ES-I3 (cell line): ENCODE measurements around the gene NOSTRIN.
"Not testable (repeated sequence)": the region's sequence is repeated elsewhere in the genome, so short reads cannot be mapped to it uniquely, and the experiment has no call there.

Source experiments
- H3K36me3 ChIP-seq: 2 replicates; pipeline ENCODE4 v1.6.1; 2013; ENCODE audit warnings: mild to moderate bottlenecking, low read length, control low read depth, moderate library complexity; ENCODE audit not compliant: insufficient read depth
- H3K4me1 ChIP-seq: 2 replicates; pipeline ENCODE4 v1.6.1; 2013; ENCODE audit warnings: mild to moderate bottlenecking, control low read depth, low read length; ENCODE audit not compliant: insufficient read depth
- H3K9ac ChIP-seq: 2 replicates; pipeline ENCODE4 v1.6.1; 2013; ENCODE audit warnings: low read depth, mild to moderate bottlenecking, low read length, moderate library complexity
- H3K9me3 ChIP-seq: 2 replicates; pipeline ENCODE4 v1.6.1; 2013; ENCODE audit warnings: mild to moderate bottlenecking, low read length, moderate library complexity; ENCODE audit not compliant: control insufficient read depth, insufficient read depth

The NOSTRIN gene

DNA sequence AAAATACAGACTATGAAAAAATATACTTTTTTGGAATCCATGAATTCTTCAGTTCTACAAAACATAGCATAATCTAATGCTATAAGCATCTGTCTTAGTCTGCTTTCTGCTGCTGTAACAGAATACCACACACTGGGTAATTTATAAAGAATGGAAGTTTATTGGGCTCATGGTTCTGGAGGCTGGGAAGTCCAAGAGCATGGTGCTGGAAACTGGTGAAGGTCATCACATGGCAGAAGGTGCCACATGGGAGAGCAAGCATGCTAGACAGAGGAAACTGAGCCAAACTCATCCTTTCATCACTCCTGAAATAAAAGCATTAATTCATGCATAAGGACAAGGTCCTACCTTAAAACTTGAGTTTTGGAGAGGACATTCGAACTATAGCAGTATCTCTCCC, 26.6 kb upstream of the NOSTRIN start:
- H3K9ac ChIP-seq: no peak overlapping the region
- peaks cover 7% of the 10 kb centered on the region for H3K4me1 ChIP-seq
- H3K9me3 ChIP-seq: 0 out of 2 replicates have a peak, but pooled peaks cover 3% of the 10 kb centered on the region
- no peaks in the 10 kb centered on the region for H3K36me3 ChIP-seq

DNA sequence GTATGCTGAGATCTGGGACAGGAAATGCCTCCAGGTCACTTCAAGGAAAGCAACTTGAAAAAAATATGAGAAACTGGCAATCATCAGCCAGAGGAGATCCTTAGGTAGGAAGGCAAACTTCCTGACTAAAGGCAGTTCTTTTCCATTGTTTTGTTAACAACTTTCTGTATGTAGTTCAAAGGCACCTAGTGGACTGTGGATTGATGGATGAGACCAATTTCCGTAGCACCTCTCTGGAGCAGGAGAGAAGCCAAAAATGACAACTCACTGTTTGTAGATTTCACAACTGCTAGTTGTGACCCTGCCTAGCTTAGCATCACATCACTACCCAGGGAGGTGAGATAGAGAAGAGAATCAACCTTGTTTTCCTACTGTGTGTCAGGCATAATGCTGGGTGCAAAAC, 21.8 kb upstream of the NOSTRIN start:
- Histone ChIP-seq H3K4me1 (peaks cover 12% of the 10 kb centered on the region), H3K36me3 (no peaks in the 10 kb centered on the region), H3K9me3 (no peaks in the 10 kb centered on the region), H3K9ac (no peak overlapping the region)

DNA sequence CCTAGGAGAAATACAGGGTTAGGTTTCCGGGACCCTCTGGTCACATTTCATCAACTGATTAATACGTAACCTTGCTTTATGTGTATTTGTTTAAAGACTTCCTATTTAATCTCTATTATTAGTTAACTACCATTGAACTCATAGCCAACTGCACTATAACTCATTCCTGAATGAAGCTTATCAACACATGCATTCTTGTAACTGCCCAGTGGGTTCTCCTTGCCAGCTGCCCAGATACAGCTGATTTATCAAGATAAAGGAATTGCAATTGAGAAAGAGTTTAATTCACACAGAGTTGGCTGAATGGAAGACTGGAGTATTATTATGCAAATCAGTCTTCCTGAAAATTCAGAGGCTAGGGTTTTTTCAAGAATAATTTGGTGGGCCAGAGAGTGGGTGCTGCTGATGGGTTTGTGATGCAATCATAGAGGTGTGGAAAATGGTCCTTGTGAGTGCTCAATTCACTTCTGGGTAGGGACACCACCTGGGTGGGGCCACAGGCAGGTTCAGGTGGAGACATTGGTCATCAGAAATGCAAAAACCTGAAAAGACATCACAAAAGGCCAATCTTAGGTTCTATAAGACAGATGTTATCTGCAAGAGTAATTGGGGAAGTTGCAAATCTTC, 21.1 kb upstream of the NOSTRIN start:
- Histone ChIP-seq H3K9ac (no peak overlapping the region), H3K36me3 (no peaks in the 10 kb centered on the region), H3K4me1 (peaks cover 12% of the 10 kb centered on the region)

DNA sequence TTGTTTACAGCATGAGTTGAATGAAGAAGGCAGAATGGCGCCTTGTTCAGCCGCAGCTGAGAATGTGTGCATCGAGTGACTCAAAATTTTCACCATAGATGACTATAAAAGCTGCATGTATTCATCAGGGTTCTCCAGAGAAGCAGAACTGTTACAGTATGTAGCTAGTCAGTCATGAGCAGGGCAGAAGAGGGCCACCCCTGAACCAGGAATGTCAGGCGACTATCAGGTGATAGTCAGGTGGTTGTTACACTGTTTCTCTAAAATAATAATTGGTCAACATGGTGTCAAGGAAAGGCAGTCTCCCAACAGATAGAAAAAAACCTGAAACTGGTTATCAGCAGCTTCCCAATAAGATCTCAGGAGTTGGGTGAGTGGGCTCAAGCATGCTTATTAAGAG, 20.2 kb upstream of the NOSTRIN start:
- Histone ChIP-seq H3K9ac (no peak overlapping the region), H3K9me3 (no peaks in the 10 kb centered on the region)

More for the DNA sequence above, 21.1 kb upstream of the NOSTRIN start:
- no peaks in the 10 kb centered on the region for H3K9me3 ChIP-seq

DNA sequence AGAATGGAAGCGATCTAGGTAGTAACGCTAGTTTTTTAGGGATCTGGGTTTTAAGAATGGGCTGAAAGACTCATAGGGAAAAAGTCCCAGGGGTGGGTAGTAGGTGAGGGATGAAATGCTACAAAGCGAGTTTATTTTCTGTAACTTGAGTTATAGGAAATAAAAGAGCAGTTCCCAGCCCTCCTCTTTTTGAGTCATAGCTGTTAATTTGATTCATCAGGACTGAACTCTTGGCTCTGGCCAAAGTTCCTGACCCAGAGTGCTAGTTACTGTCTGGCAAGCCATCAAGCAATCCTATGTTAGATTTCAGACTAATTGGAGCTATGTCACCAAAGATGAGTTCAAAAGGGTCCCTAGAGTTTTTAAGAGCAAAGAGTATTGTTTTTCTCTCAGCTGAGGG, 17.4 kb upstream of the NOSTRIN start:
- H3K4me1 ChIP-seq: peaks cover 12% of the 10 kb centered on the region
- no peaks in the 10 kb centered on the region for H3K9me3 ChIP-seq
- no peaks in the 10 kb centered on the region for H3K36me3 ChIP-seq
- H3K9ac ChIP-seq: no peak overlapping the region

More for the DNA sequence above, 20.2 kb upstream of the NOSTRIN start:
- Histone ChIP-seq H3K4me1 (peaks cover 12% of the 10 kb centered on the region), H3K36me3 (no peaks in the 10 kb centered on the region)

DNA sequence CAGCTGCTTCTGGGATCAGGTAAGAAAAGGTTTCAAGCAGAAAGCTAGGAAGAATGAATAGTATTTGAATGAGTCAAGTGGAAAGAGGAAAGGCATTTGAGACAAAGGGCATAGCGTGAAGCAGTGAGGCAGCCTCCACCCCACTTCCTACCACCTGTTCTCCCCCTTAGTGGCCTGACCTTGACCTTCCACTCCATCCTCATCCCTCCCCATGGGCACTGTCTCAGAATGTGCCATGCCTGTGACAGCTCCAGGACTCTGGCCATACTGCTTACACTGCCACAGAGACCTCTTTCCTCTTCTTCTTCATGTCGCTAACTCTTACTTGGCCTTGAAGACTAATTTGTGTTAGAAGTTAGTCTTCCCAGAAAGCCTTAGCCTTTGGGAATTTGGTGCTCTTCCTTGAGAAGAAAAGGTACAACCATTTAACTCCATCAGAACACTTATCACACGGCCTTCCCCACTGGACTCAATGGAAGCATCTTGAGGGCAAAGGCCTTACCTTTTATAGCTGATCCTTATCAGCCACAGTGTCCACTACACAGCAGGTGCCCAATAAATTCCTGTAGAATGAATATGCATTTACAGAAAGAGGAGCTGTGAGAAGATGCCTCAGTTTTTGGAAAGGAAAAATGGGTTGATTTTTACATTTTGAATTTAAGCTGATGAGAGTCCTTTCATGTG, 15.2 kb upstream of the NOSTRIN start:
- H3K4me1 ChIP-seq: 0 out of 2 replicates have a peak, but pooled peaks cover 3% of the 10 kb centered on the region
- H3K9me3 ChIP-seq: no peaks in the 10 kb centered on the region
- H3K36me3 ChIP-seq: no peaks in the 10 kb centered on the region
- no peak overlapping the region for H3K9ac ChIP-seq

DNA sequence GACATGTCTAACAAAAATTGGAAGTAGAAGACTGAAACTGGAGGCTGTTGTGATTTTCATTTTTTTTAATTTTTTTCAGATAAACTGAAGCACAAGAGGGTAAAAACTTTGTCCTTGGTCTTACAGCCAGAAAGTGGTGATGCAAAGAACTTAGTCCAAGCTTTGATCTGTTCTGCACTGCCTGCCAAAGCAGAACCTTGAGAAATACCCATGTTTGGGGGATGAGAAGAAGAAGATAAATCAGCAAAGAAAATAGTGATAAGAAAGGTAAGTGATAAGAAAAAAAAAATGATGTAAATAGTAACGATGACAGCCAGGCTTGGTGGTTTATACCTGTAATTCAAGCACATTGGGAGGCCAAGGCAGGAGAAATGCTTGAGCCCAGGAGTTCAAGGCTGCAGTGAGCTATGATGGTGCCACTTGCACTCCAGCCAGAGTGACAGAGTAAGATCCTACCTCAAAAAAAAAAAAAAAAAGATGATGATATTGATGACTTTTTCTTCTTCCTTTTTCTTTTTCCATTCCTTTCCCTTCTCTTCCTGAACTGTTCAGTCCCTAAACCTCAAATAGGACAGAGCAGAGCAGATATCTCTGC, 14.6 kb upstream of the NOSTRIN start:
- Histone ChIP-seq H3K9ac (no peak overlapping the region), H3K36me3 (no peaks in the 10 kb centered on the region), H3K9me3 (no peaks in the 10 kb centered on the region), H3K4me1 (0 out of 2 replicates have a peak, but pooled peaks cover 3% of the 10 kb centered on the region)

DNA sequence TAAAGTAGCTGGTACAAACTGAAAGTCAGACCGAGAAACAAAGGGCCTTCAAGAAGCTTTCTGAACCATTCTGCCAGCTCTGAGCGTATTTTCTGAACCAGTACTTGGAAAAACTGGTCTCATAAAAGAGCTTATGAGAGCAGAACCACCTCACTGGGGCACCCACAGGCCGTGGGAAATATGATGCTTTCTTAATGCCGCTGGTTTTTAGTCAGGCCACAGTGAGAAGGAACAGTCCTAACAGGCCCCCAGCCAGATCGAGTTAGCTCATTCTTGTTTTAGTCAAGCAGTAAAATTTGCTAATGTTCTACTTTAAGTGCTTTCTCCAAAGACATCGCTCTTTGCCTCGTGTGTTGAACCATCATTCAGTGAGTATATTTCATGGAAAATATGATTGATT, 12.7 kb upstream of the NOSTRIN start:
- no peaks in the 10 kb centered on the region for H3K36me3 ChIP-seq
- H3K4me1 ChIP-seq: no peaks in the 10 kb centered on the region
- H3K9me3 ChIP-seq: no peaks in the 10 kb centered on the region
- H3K9ac ChIP-seq: no peak overlapping the region

DNA sequence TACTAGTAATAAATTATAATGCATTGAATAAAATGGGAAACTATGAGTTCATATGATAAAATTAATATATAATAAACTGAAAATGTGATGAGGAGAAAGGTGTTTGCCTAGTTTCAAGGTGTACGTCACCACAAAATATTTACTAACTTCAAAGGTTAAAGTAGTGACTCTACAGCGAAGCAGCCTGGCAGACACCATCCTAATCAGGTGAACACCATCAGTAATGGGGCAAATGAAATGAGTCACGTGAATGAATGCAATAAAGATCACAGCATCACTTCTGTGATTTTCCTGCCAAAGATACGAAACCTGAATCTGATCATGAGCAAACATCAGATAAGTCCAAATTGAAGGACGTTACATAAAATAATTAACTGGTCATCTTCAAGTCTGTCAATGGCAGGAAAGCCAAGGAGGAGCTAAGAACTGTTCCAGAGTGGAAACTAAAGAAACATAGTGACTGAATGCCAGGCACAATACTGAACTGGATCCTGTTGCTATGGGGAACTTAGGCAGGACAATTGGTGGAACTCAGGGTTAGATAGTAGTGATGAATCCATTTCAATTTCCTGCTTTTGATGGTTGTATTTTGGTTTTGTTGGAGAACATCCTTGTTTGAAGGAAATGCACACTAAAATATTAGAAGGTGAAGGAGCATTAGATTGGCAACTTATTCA, 12.1 kb upstream of the NOSTRIN start:
- Histone ChIP-seq H3K9me3 (no peaks in the 10 kb centered on the region), H3K36me3 (no peaks in the 10 kb centered on the region), H3K9ac (no peak overlapping the region), H3K4me1 (no peaks in the 10 kb centered on the region)

DNA sequence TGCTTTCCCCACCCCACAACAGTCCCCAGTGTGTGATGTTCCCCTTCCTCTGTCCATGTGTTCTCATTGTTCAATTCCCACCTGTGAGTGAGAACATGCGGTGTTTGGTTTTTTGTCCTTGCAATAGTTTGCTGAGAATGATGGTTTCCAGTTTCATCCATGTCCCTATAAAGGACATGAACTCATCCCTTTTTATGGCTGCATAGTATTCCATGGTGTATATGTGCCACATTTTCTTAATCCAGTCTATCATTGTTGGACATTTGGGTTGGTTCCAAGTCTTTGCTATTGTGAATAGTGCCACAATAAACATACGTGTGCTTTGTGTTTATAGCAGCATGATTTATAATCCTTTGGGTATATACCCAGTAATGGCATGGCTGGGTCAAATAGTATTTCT, 11.3 kb upstream of the NOSTRIN start:
- not testable (repeated sequence) for H3K9me3 ChIP-seq, H3K9ac ChIP-seq, H3K36me3 ChIP-seq, H3K4me1 ChIP-seq

DNA sequence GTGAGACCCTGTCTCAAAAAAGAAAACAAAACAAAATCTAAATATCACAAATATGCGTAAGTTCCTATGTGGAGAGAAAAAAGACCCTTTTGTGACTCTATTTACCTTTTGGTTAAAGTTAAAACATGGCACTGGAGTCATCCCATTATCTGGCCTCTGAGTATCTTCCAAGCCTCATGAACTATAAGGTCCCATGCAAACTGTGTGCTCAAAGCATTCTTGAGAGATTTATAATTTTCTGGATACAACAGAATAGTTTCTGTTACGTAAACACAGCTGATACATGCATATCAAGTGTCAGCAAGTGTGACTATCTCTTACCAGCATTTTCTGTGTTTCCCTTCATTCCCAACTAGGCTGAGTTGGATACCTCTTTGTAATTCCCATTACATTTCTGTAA, 8.8 kb upstream of the NOSTRIN start:
- no peaks in the 10 kb centered on the region for H3K36me3 ChIP-seq

DNA sequence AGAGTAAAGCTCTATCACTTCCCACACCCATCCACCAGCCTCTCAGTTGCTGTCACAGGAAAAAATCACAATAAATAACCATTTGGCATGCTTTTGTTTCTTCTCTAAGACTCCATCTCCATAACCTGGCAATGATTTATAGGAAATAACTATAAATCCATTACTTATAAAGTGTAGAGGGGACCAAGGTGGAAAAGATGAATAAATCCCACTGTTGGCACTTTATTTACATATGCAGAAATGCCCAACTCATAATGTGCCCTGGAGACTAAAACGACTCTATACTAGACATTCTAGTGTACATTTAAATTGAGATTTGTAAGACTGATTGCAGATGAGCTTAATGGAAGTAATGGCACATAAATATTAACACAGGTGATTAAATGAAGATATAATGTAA, 7.5 kb upstream of the NOSTRIN start:
- H3K4me1 ChIP-seq: peaks cover 14% of the 10 kb centered on the region
- no peaks in the 10 kb centered on the region for H3K9me3 ChIP-seq
- H3K9ac ChIP-seq: no peak overlapping the region
- no peaks in the 10 kb centered on the region for H3K36me3 ChIP-seq

More for the DNA sequence above, 8.8 kb upstream of the NOSTRIN start:
- Histone ChIP-seq H3K4me1 (peaks cover 5% of the 10 kb centered on the region; the same call in 1 of the 2 replicates), H3K9ac (no peak overlapping the region), H3K9me3 (no peaks in the 10 kb centered on the region)

DNA sequence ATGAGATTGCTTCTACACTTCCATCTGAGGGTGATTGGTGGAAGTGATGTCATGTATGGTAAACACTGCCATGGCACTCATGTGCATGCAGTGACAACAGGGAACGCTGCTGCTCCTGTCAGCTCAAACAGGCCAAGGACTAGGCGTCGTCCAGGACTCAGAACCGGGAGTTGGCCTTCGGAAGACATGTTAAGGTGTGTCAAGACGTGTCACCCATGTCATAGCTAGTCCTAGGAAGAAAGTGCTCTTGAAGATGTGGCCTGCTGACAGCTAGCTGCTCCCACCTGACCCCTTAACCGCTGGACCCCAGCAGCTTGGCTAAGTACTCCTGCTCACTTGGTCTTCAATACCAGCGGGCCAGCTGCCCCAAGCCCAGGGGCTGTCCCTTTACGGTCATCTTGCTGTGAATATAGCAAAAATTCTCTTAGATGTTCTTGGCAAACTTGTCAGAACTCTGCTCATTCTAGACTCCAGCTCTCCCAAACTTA, 6.3 kb upstream of the NOSTRIN start:
- Histone ChIP-seq H3K36me3 (no peaks in the 10 kb centered on the region), H3K9ac (no peak overlapping the region), H3K9me3 (no peaks in the 10 kb centered on the region), H3K4me1 (peaks cover 14% of the 10 kb centered on the region)

DNA sequence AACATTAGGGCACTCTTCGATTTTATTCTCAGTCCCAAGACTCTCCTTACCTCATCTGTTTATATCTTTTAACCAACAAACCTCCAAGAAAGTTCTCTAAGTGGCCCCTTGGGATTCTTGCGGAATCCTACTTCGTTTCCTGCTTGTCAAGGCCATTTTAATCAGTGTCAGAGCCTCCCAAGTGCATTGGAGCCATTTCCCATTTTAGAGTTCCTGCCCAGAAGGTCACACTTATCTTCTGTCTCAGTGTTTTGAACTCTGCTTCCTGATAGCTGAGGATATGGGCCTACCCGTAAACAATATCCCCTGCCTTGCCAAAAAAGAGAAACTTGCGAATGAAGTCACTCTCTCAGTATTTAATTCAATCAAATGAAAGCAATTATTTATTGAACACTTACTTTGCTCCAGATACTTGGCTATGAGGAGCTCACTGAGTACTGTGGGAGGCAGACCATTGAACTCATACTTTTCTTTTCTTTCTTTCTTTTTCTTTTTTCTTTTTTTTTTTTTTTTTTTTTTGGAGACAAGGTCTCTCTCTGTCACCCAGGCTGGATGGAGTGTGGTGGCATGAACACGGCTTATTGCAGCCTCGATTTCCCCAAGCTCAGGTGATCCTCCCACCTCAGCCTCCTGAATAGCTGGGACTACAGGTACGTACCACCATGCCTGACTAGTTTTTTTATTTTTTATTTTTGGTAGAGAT, 5.7 kb upstream of the NOSTRIN start:
- H3K9me3 ChIP-seq: no peaks in the 10 kb centered on the region
- H3K4me1 ChIP-seq: peaks cover 14% of the 10 kb centered on the region
- no peak overlapping the region for H3K9ac ChIP-seq
- no peaks in the 10 kb centered on the region for H3K36me3 ChIP-seq
